Stimulated activated CD4-positive, alpha-beta T cell treated with anti-CD3 and anti-CD28 coated beads, Interleukin-4, amount 100 ng/mL, for 48 hours (primary cell): ENCODE measurements around the gene ZNF607.
"Not testable (repeated sequence)": the region's sequence is repeated elsewhere in the genome, so short reads cannot be mapped to it uniquely, and the experiment has no call there.

ENCODE experiments used
- DNase-seq, 2 donors: peaks; one replicate each; pipeline ENCODE4 v3.0.0-alpha.2; 2020; ENCODE audit warnings: low read depth in 2 of 2

Gene ZNF607

DNA sequence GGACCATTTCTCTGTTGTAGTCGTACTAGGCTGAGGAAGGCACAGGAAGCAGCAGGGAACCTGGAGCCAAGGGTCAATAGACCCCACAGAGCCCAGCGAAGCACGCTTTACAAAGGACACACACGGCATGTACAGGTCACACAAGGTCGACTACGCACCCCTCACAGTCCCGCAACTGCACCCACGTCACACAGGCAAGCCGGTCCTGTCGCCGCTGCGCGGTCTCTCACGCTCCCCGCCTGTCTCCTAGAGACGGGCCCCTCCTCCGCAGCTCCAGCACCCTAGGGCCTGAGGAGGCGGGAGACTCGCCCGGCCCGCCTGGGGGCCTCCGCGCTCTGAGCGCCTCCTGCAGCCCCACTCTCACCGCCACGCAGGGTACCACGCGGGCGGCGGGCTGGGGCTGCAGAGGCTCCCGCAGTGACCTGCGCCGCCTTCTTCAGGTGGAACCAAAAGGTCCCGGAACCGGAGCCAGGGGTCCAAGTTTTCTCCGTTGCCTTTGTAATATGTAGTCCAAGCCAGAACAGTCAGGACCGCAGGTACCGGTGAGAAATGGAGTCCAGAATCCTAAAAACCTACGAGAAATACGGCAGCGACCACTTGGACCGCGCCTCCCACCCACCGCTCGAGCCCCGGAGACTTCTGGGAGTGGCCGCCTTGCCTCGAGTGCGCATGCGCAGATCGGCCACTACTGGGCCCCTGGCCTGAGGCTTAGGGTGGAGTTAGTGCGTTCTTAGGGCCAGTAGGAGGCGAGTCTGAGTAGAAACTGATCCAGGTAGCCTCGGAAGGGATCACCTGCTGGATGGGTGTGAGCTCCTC, at the start of gene ZNF607:
TSS of gene ZNF607 (minus strand) at position 651 of the 816 bp plus-strand sequence. CDS start 8,143 bp downstream, outside the sequence.
- DNase-seq, result peak; percentile 76 to 80

DNA sequence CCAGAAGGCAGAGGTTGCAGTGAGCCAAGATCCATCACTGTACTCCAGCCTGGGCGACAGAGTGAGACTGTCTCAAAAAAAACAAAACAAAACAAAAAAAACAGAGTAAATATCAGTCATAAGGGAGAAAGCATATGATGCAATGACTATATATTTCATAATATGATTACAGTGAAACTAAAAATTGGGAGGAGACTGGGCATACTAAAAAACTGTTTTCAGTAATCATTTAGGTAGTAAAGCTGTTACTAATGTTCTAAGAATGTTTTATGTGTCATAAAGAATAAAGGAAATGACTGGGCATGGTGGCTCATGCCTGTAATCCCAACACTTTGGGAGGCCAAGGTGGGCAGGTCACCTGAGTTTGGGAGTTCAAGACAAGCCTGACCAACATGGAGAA, 43.9 kb upstream of the ZNF607 start:
- DNase-seq, result no peak

DNA sequence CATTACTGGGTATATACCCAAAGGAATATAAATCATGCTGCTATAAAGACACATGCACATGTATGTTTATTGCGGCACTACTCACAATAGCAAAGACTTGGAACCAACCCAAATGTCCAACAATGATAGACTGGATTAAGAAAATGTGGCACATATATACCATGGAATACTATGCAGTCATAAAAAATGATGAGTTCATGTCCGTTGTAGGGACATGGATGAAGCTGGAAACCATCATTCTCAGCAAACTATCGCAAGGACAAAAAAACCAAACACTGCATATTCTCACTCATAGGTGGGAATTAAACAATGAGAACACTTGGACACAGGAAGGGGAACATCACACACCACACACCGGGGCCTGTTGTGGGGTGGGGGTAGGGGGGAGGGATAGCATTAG, 38.1 kb upstream of the ZNF607 start:
- DNase-seq, result not testable (repeated sequence)

DNA sequence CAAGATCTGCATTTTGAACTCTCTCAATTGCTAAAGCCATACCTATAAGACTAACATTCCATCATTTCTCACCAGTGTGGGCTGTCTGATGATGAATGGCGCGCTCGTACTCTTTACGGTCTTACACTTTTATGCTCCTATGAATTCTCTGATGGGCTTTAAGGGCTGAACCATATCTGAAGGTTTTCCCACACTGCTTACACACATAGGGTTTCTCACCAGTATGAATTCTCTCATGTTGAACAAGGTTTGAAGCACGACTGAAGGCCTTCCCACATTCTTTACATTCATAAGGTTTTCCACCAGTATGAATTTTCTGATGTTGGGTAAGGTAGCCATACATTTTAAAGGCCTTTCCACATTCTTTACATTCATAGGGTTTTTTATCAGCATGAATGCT, 18.8 kb upstream of the ZNF607 start:
- no peak for DNase-seq

DNA sequence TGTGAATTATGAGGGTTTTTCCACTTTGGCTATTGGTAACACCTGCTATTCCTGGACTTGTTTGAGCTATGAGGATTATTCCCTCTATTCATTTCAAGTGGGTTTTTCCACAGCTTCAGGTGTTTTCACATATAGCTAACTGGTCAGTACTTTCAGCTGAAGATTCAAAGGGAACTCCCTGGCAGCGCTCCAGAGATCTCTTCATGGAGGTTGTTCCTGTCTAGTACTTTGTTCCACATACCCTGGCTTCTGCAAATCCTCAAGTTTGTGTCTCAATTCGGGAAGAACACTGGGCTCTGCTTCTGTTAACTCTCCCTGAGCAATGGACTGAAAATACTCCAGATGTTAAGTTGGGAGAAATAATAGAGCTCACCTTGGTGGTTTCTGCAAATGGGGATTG, 5.6 kb upstream of the ZNF607 start:
- no peak for DNase-seq

DNA sequence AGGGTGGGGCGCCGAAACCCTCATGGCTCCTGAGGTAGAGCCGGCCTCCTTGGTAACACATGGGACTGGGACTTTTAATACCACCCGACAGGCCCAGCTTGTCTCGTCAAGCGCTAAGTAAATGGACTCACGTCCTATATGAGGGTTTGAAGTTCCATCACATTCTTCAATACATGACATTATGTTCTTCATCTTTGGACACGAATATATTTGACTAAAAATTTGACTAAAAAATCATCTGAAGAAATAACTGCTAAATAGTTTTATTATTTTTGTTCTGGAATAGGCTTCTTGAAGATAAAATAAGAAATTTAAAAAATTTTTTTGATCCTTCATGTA, 335 bp upstream of the ZNF607 start:
- DNase-seq, result no peak

DNA sequence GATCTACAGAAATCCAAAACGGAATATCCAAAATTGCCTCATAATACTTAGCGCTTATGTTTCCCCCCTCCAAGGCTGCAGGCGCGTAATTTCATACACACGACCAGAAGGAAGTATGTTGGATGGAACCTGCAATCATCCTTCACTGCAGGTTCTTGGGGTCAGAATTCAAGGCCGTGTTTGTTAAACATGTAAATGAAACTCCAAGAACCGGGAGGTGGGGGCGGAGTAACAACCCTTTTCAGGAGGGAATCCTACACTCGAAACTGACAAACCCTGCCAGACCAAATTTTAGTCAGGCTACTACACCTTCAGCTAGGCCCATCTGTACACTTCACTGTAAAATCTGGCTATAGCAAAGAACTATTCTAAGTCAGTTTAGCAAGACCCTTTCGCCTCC, 1.3 kb downstream of the ZNF607 start:
- no peak for DNase-seq

DNA sequence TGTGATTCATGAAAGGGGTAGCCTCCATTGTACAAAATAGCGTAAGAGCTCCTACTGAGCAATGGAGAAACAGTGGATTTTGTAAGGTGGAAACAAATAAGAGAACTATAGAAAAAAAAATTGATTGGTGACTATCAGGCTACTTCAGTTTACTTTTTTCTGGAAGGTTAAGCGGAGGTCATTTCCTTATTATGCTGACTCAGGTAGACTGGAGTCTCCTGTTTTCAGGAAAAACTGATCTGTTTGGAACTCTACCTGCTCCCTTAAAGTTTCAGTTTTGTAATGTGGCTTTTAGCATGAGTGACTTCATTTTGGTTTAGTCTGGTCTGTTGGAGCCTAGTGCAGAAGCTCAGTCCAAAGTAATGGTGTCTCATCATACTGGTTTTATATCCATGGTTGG, 3.4 kb downstream of the ZNF607 start:
- no peak for DNase-seq

DNA sequence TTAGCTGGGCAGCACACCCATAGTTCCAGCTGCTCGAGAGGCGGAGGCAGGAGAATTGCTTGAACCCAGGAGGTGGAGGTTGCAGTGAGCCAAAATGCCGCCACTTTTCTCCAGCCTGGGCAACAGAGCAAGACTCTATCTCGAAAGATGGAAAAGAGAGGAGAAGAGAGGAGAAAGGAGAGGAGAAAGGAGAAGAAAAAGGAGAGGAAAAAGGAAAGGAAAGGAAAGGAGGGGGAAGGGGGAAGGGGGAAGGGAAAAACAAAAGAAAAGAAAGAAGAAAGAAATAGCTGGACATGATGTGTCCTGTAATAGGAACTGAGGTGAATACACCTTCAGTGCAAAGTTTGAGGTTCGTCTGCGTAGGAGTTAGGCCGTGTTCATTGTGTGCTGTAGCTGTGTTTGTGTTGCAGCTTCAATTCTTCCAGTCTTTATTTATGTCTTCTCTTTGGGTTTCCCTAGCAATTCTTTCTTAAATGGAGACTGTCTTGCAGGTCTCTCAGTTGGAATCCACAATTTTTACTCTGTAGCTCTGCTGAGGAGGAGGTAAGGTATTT, 13.4 kb downstream of the ZNF607 start:
- no peak for DNase-seq

DNA sequence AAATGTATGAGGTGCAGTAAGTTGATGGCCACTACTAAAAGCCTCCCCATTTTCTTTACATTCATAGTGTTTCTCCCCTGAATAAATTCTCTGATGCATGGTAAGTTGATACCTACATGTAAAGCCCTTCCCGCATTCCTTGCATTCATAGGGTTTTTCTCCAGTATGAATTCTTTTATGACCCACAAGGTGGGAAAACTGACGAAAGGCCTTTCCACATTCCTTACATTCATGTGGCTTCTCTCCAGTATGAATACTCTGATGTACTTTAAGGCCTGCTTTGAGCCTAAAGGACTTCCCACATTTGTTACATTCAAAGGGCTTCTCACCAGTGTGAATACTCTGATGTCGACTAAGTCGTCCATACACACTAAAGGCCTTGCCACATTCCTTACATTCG, 20.5 kb downstream of the ZNF607 start:
- DNase-seq, result no peak

DNA sequence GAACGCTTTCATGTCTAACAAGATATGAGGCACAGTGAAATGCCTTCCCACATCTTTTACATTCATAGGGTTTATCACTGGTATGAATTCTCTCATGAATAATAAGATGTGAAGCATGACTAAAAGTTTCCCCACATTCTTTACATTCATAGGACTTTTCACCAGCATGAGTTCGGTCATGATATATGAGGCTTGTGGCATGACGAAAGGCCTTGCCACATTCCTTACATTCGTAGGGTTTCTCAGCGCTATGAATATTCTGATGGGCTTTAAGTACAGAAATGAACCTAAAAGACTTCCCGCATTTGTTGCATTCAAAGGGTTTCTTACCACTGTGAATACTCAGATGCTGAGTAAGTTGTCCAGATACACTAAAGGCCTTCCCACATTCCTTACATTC, 21.3 kb downstream of the ZNF607 start:
- no peak for DNase-seq

DNA sequence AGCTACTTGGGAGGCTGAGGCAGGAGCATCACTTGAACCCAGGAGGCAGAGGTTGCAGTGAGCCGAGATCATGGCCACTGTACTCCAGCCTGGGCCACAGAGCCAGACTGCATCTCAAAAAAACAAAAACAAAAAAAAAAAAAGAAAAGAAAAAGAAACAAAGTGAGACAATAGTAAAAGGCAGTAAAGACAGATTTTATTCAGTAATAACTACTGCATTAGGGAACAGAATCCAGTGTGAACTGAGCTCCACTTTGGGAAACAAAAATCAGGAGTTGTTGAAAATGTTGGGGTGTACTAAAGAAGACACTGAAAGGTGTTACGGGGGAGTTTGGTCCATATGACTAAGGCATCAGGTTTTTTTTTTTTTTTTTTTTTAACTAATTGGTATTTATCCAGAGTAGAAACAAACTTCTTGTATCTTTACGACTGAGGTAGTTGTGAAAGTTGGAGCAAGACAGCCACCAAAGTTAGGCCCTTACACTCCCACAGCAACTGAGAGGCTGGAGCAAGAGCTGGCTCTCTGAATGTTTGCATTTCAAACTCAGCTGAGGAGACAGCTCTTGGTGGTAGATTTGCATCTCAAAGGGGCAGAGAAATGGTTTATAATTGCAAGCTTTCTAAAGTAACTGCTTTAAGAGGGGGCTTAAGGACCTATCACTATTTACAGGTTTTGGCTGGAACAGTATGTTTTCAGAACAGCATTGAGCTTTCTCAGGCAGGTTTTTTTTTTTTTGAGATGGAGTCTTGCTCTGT, 24.2 kb downstream of the ZNF607 start:
- no peak for DNase-seq

DNA sequence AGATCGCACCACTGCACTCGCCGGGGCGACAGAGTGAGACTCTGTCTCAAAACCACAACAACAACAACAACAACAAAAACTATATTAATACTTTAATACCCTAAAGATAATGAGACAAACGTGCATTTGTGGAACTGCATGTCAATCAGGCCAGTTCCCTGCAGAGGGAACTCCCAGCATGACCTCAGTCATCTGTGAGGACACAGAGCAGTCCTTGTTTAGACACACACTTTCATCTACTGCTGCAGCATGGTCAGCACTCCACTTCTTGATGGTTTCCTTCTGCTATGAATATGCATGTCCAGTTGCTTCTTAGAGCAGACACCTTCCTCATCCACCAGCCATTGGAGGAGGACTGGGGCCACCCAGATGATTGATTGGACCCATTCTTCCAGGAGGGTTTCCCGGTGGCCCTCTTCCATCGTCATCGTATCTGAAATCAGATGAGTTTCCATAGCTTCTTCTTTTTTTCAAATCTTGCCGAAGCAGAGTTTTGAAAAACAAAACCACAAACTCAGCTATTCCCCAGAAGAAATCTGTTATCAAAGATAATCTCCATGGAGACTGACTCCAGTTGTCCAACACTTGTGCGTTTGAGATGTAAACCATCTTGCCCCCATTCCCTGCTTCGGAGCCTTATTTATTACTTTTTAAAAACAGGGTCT, 26.5 kb downstream of the ZNF607 start:
- DNase-seq, result no peak

DNA sequence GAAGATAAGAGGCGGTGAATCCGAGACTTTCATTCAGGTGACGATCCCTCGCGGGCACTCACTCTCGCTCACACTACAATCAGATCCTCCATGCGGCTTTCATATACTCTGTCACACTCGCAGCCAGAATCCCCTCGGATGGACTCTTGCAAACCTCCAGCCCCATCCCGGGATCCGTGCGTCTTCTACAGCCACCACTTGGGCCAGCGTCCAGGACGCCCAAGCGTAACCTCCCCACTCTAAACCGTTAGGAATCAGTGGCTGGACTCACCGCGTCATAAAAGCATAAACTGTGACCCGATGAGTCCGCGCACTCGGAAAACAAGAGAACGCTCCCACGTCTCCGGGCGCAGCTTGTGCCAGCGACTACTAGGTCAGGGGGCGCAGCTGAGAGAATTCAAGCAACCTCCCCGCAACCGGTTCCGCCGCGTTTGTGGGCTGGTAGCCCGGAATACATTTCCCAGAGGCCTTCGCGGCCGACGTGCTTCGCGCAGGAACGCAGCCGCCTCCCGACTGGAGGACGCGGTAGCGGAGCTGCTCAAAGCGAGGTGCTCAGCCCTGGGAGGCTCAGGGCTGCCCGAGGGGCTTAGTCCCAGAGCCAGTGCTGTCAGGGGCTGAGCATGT, 27.6 kb downstream of the ZNF607 start:
- DNase-seq, result peak; percentile 60 to 73

DNA sequence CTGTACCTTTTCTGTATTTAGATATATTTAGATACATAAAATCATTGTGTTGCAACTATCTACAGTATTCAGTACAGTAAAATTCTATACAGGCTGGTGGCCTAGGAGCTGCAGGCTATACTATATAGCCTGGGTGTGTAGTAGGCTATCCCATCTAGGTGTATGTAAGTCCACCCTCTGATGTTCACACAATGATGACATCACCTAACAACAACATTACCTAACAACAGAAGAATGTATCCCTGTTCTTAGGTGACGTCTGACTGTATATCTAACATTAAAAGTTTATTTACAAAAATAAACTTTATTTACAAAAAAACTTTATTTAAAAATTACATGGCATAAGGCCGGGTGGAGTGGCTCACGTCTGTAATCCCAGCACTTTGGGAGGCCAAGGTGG, 36.0 kb downstream of the ZNF607 start:
- no peak for DNase-seq

DNA sequence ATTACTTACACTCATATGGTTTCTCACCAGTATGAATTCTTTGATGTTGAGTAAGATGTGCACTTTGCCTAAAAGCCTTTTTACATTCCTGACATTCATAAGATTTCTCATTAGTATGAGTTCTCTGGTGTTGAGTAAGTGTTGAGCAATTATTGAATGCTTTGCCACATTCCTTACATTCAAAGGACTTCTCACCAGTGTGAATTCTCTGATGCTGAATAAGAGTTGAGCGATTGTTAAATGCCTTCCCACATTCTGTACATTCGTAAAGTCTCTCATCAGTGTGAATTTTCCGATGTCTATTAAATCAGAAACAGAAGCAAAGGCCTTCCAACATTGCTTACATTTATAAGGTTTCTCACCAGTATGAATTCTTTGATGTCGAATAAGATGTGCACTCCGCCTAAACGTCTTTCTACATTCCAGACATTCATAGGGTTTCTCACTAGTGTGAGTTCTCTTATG, 50.1 kb downstream of the ZNF607 start:
- DNase-seq, result no peak

DNA sequence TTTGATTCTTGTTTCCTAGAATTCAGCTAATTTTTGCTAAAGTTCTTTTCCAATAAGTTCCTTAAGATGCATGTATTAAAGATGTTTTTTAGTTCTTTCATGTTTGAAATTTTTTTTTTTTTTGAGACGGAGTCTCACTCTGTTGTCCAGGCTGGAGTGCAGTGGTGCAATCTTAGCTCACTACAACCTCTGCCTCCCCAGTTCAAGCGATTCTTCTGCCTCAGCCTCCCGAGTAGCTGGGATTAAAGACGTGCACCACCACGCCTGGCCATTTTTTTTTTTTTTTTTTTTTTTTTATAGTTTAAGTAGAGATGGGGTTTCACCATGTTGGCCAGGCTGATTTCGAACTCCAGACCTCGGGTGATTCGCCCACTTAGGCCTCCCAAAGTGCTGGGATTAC, 62.4 kb downstream of the ZNF607 start:
- DNase-seq, result not testable (repeated sequence)

DNA sequence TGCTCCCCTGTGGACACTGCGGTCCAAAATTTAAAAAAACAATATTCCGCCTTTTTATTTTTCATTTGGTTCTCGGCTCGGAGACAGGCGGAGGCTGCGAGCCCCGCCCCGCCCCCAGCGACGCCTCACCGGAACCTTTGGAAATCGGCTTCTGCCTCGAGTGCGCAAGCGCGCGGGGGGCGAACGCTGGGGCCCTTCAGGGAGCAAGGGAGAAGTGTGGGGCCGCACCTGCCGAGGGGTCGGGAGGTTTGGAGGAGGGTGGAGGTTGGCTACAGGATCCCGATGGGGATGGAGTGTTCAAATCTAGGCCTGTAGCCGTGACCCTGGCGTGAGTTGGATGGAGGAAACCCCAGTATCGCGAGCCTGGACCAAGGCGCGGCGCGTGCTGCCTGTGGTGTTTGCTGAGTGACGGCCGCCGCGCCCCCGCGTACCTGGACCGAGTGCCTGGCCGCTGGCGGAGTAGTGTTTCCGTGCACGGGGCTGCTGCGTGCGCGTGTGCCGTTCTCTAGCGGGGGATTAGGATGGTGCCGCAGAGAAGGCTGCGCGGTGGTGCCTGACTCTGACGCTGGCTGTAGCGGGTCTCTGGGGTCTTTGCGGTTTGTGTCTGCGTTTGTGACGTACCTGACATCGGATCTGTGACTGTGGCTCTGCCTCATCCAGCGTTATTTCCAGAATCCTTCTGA, 63.7 kb downstream of the ZNF607 start:
- peak; percentile 77 to 83 for DNase-seq

DNA sequence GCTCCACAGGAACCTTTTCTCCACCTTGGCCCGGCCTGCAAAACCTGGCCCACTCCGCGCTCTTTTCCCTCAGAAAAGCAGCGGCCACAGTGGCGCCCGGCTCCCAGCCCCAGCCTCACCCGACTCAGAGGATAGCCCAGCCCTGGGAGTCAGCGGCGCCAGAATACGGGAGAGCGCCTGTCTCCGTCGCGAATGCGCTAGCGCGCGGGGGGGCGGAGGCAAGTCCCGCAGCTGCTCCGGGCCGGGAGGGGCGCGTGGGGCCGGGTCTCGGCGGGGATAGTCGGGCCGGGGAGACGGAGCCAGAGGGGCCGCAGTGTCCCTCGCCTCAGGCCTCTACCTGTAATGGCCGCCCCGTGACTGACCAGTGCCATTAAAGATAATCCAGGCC, 64.3 kb downstream of the ZNF607 start, which contains the start of gene ZFP30:
TSS of gene ZFP30 (minus strand) at position 165 of the 388 bp plus-strand sequence. CDS start 7,643 bp downstream, outside the sequence.
- DNase-seq, result peak; percentile 63 to 85

DNA sequence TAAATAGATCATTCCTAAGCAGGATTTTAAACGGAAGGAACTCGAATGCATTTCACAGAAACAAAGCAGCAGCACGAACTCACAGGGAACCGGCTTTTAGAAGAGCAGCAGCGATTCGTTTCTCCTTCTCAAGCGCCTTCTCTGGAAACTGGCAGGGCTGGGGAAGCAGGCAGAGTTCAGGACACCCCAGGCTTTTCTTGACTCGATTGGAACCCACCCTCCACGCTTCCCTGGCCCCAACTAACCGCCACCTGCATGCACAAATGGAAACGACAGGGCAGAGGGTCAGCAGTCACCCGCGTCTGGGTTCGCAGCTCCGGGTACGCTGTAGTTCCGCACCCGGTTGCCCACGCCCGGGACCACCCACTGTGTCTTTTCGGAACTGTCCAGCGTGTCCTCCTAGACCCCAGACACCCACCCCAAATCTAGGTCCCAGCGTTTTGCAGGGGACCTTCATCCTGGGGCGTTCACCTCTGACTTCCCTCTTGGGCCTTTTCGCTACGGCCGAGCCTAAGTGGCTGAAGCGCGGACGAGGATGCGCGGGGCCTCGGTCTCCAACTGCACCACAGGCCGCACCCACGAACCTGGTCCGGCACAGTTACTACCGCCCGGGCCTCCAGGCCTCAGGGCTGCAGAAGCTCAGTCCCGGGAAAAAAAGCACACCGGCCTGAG, 64.8 kb downstream of the ZNF607 start:
- peak; percentile 8 to 9 for DNase-seq

DNA sequence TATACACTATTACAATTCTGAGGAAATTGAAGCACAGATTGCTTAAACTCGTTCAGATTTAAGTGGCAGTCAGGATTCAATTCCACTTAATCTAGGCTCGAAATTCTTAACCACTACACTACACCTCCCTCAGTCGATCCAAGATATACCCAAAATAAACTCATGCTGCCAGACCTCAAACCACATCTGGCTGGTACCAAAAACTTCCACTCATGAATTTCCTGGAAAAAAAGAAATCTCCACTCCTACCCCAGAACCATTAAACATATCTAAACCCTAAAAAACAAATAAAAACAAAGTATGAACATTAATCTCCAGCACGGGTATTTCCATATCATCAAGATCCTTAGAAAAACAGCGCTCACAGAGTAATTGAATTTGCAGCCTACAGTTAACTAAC, 65.4 kb downstream of the ZNF607 start:
- DNase-seq, result no peak
